Measurements from ENCODE around the gene XIRP2. TPM values are rescaled to one million over a fixed set of nuclear protein-coding genes. Genes with fewer than 3 reads are reported as not detected.

The XIRP2 gene
- total and polyA plus RNA-seq, 10 of the 15 experiments (the other 5 are each of a cell fraction or from before 2014, with no cell fraction given) = 0.03 TPM; not detected in 9

GRCh38 chr2:167298017-167298416 lies 409.7 kb downstream of the XIRP2 start:
- Histone ChIP-seq H3K27ac (ENCODE audit: control insufficient read depth, insufficient read depth) (no peak overlapping the region), H3K9me3 (replicated peaks; ENCODE audit: control insufficient read depth, insufficient read depth, low read length) (no peaks in the 10 kb centered on the region; the same call in 2 of the 3 replicates), H3K36me3 (ENCODE audit: control insufficient read depth in 2 of 2, insufficient read depth in 2 of 2, low read length in 1 of 2) (no peaks in the 10 kb centered on the region), H3K9ac (ENCODE audit: control insufficient read depth, insufficient read depth, low read length) (no peak overlapping the region), H3K4me3 (no peak overlapping the region), H2AFZ (ENCODE audit: control insufficient read depth, low read depth, low read length) (no peak overlapping the region), H3K27me3 (replicated peaks in 1 of 2; ENCODE audit: control insufficient read depth in 2 of 2, insufficient read depth in 2 of 2, low read length in 1 of 2) (peaks cover 3 to 5% of the 10 kb centered on the region in 2 experiments), H4K20me1 (ENCODE audit: control insufficient read depth, insufficient read depth) (no peaks in the 10 kb centered on the region), H3K79me2 (ENCODE audit: control insufficient read depth, insufficient read depth, low read length) (no peaks in the 10 kb centered on the region), H3K4me2 (ENCODE audit: control insufficient read depth, insufficient read depth) (no peak overlapping the region), H3K4me1 (ENCODE audit: control insufficient read depth, insufficient read depth, low read length) (0 out of 2 replicates have a peak, but pooled peaks cover 3% of the 10 kb centered on the region)
- no peak for ATAC-seq
- ChIA-PET RAD21 (ENCODE audit: unreplicated experiment) (no interaction called here), CTCF (interaction anchor here (0.6 to 0.7 kb wide), 2 partner anchors 42 to 821 kb away, joined by 3 to 5 read pairs; no protein-coding TSS in a partner anchor), SMC1A (ENCODE audit: uncharacterized antibody, unreplicated experiment) (no interaction called here), POLR2A (no interaction called here)
- no peak for TF ChIP-seq ETV6 (conservative IDR thresholded peaks at IDR 0.05 in 1 of 2, IDR thresholded peaks at IDR 0.05 in 1 of 2; ENCODE audit: borderline replicate concordance in 1 of 2, low read depth in 1 of 2)
- TF ChIP-seq TCF3 (IDR thresholded peaks at IDR 0.05; ENCODE audit: borderline replicate concordance, insufficient read depth, low read depth, low read length) = no peak
- TF ChIP-seq SUPT20H (IDR thresholded peaks at IDR 0.05; ENCODE audit: borderline replicate concordance, control insufficient read depth, low read depth, low read length) = no peak
- no peak for TF ChIP-seq RCOR1 (conservative IDR thresholded peaks at IDR 0.05; ENCODE audit: low read depth, low read length)
- no peak for TF ChIP-seq EP300 (IDR thresholded peaks at IDR 0.05; ENCODE audit: borderline replicate concordance in 1 of 2, control insufficient read depth in 1 of 2, low read depth in 2 of 2, low read length in 2 of 2)
- no peak for TF ChIP-seq SIX5 (IDR thresholded peaks at IDR 0.05; ENCODE audit: low read depth, low read length, severe bottlenecking)
- FAIRE-seq = no peak
- DNase-seq (ENCODE audit: low read depth, low spot score) = no peak
- intact Hi-C loops (cut with micrococcal nuclease; ENCODE audit: unreplicated experiment) = no loop called here
- WGBS (ENCODE audit: insufficient coverage, insufficient replicate concordance, low lambda C conversion rate, missing lambda C conversion rate) = 36% methylated on average over 1 of the region's 1 CpG
- BruUV-seq (replicated peaks) = no TSS peak
- in situ Hi-C loops (cut with MboI) = no loop called here
